Measurements from ENCODE around the gene ZGPAT.

DNA sequence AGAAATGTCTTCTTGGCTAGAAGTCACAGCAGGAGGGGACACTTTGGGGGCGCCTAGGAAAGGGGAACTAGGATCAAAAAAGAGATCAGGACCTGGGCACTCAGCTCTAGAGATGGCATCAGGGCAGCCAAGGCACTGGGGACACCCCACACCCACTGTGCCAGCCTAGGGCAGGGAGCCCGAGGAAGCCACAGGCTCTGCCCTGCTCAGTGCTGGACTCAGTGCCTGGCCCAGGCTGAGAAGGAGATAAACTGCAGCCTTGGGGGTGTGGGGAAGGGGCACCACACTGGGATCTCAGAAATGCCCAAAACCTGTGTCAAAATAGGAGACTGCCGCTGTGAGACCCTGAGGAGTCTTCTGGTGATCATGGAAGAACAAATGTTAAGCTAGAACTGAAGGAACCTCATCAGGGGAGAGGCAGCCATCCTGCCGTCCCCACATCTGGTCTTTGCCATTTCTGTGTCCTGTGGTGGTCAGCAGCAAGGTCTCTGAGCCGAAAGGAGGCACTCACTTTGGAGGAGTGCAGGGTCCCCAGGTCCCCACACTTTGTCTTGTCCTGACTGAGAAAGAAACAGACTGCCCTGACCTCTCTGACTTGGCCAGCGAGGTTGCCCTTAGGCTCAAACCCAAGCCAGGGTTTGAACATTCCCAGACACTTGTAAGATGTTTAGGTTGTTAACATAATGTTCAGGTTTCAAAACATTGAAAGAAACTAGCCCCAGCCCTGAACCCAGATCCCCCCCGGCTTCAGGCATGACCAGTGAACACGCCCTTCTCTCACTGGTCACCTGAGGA, 2.4 kb upstream of the ZGPAT start:
- TF ChIP-seq, protein P1, sequence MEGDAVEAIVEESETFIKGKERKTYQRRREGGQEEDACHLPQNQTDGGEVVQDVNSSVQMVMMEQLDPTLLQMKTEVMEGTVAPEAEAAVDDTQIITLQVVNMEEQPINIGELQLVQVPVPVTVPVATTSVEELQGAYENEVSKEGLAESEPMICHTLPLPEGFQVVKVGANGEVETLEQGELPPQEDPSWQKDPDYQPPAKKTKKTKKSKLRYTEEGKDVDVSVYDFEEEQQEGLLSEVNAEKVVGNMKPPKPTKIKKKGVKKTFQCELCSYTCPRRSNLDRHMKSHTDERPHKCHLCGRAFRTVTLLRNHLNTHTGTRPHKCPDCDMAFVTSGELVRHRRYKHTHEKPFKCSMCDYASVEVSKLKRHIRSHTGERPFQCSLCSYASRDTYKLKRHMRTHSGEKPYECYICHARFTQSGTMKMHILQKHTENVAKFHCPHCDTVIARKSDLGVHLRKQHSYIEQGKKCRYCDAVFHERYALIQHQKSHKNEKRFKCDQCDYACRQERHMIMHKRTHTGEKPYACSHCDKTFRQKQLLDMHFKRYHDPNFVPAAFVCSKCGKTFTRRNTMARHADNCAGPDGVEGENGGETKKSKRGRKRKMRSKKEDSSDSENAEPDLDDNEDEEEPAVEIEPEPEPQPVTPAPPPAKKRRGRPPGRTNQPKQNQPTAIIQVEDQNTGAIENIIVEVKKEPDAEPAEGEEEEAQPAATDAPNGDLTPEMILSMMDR (IDR thresholded peaks at IDR 0.05), result no peak
- no peak for TF ChIP-seq ZFX (IDR thresholded peaks at IDR 0.05; ENCODE audit: borderline replicate concordance)
